ENCODE measurements around the gene NAT16. TPM values are rescaled to one million over a fixed set of nuclear protein-coding genes. Genes with fewer than 3 reads are reported as not detected.

NAT16 gene
- total and polyA plus RNA-seq, 2 experiments from 2014 or later: 0.21 to 0.31 TPM

DNA sequence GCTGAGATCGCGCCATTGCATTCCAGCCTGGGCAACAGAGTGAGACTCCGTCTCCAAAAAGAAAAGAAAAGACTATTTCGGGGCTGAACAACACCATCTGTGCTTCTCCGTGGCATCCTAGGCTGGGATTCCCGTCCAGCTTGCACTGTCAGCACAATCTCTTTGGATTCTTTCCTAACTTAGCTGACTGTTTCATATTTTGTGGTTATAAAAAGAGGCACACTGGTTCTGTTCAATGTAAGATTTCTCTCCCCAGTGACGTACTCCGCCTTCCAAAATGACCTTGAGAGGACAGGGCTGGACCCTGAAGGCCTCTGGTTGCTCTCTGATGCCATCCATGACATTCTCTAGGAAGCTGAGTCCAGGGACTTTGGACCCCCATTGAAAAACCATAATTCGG lies 46.6 kb upstream of the NAT16 start (continued):
- TF ChIP-seq, protein P1, sequence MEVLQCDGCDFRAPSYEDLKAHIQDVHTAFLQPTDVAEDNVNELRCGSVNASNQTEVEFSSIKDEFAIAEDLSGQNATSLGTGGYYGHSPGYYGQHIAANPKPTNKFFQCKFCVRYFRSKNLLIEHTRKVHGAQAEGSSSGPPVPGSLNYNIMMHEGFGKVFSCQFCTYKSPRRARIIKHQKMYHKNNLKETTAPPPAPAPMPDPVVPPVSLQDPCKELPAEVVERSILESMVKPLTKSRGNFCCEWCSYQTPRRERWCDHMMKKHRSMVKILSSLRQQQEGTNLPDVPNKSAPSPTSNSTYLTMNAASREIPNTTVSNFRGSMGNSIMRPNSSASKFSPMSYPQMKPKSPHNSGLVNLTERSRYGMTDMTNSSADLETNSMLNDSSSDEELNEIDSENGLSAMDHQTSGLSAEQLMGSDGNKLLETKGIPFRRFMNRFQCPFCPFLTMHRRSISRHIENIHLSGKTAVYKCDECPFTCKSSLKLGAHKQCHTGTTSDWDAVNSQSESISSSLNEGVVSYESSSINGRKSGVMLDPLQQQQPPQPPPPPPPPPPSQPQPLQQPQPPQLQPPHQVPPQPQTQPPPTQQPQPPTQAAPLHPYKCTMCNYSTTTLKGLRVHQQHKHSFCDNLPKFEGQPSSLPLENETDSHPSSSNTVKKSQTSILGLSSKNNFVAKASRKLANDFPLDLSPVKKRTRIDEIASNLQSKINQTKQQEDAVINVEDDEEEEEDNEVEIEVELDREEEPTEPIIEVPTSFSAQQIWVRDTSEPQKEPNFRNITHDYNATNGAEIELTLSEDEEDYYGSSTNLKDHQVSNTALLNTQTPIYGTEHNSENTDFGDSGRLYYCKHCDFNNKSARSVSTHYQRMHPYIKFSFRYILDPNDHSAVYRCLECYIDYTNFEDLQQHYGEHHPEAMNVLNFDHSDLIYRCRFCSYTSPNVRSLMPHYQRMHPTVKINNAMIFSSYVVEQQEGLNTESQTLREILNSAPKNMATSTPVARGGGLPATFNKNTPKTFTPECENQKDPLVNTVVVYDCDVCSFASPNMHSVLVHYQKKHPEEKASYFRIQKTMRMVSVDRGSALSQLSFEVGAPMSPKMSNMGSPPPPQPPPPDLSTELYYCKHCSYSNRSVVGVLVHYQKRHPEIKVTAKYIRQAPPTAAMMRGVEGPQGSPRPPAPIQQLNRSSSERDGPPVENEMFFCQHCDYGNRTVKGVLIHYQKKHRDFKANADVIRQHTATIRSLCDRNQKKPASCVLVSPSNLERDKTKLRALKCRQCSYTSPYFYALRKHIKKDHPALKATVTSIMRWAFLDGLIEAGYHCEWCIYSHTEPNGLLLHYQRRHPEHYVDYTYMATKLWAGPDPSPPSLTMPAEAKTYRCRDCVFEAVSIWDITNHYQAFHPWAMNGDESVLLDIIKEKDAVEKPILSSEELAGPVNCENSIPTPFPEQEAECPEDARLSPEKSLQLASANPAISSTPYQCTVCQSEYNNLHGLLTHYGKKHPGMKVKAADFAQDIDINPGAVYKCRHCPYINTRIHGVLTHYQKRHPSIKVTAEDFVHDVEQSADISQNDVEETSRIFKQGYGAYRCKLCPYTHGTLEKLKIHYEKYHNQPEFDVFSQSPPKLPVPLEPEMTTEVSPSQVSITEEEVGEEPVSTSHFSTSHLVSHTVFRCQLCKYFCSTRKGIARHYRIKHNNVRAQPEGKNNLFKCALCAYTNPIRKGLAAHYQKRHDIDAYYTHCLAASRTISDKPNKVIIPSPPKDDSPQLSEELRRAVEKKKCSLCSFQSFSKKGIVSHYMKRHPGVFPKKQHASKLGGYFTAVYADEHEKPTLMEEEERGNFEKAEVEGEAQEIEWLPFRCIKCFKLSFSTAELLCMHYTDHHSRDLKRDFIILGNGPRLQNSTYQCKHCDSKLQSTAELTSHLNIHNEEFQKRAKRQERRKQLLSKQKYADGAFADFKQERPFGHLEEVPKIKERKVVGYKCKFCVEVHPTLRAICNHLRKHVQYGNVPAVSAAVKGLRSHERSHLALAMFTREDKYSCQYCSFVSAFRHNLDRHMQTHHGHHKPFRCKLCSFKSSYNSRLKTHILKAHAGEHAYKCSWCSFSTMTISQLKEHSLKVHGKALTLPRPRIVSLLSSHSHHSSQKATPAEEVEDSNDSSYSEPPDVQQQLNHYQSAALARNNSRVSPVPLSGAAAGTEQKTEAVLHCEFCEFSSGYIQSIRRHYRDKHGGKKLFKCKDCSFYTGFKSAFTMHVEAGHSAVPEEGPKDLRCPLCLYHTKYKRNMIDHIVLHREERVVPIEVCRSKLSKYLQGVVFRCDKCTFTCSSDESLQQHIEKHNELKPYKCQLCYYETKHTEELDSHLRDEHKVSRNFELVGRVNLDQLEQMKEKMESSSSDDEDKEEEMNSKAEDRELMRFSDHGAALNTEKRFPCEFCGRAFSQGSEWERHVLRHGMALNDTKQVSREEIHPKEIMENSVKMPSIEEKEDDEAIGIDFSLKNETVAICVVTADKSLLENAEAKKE (CRISPR knock-in tag; IDR thresholded peaks at IDR 0.05): no peak
- TF ChIP-seq STAT1 (IDR thresholded peaks at IDR 0.05; ENCODE audit: unreplicated experiment) (no peak), EZH2 (IDR thresholded peaks at IDR 0.05; ENCODE audit: low read depth, unreplicated experiment) (no peak), EZH2phosphoT487 (IDR thresholded peaks at IDR 0.05; ENCODE audit: unreplicated experiment) (no peak), NANOG (IDR thresholded peaks at IDR 0.05; ENCODE audit: borderline replicate concordance) (no peak)

DNA sequence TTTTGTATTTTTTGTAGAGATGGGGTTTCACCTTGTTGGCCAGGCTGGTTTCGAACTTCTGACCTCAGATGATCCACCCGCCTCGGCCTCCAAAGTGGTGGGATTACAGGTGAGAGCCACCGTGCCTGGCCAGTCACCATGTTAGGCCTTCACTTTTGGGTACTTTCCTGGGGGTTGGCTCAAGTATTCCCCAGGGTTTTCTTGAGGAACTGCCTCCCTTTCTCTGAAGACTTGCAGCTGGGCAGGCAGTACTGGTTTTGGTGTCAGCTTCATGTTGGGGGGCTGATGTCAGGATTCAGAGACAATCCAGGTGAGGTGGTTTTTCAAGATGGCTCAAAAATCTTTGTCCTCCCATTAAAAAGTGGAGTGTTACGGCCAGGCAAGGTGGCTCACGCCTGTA lies 45.6 kb upstream of the NAT16 start:
- H3K4me1 ChIP-seq (ENCODE audit: insufficient read depth): no peaks in the 10 kb centered on the region; the same call in 1 of the 2 replicates
- H3K36me3 Mint-ChIP-seq (ENCODE audit: low read depth): peaks cover 46% of the 10 kb centered on the region
- peaks cover 14% of the 10 kb centered on the region for H3K27me3 Mint-ChIP-seq (ENCODE audit: insufficient read depth, low read depth, poor library complexity)
- H3K4me3 Mint-ChIP-seq: no peak overlapping the region
- ATAC-seq (no peak), DNase-seq (ENCODE audit: low spot score) (no peak)
- H2AFZ ChIP-seq: no peak overlapping the region
- no peak overlapping the region for H3K27ac Mint-ChIP-seq
- no peaks in the 10 kb centered on the region; the same call in 1 of the 2 replicates for H4K20me1 ChIP-seq (replicated peaks; ENCODE audit: insufficient read depth)
- no peaks in the 10 kb centered on the region for H3K27me3 ChIP-seq (ENCODE audit: insufficient read depth)
- H3K27ac ChIP-seq (ENCODE audit: low read depth): no peak overlapping the region
- H3F3A ChIP-seq (replicated peaks; ENCODE audit: low read depth): 0 out of 2 replicates have a peak, but pooled peaks cover 3% of the 10 kb centered on the region
- no peak overlapping the region for H3K4me3 ChIP-seq
- no peaks in the 10 kb centered on the region for H3K9me2 ChIP-seq (ENCODE audit: insufficient read depth)
- H3K36me3 ChIP-seq (ENCODE audit: insufficient read depth): peaks cover 12% of the 10 kb centered on the region; the same call in 1 of the 2 replicates
- peaks cover 11% of the 10 kb centered on the region for H3K4me1 Mint-ChIP-seq
- peaks cover 4% of the 10 kb centered on the region for H3K79me2 ChIP-seq (replicated peaks; ENCODE audit: insufficient read depth)
- no peaks in the 10 kb centered on the region for H3K9me3 Mint-ChIP-seq
- no peak overlapping the region for H3K4me2 ChIP-seq
- TF ChIP-seq, protein P2, sequence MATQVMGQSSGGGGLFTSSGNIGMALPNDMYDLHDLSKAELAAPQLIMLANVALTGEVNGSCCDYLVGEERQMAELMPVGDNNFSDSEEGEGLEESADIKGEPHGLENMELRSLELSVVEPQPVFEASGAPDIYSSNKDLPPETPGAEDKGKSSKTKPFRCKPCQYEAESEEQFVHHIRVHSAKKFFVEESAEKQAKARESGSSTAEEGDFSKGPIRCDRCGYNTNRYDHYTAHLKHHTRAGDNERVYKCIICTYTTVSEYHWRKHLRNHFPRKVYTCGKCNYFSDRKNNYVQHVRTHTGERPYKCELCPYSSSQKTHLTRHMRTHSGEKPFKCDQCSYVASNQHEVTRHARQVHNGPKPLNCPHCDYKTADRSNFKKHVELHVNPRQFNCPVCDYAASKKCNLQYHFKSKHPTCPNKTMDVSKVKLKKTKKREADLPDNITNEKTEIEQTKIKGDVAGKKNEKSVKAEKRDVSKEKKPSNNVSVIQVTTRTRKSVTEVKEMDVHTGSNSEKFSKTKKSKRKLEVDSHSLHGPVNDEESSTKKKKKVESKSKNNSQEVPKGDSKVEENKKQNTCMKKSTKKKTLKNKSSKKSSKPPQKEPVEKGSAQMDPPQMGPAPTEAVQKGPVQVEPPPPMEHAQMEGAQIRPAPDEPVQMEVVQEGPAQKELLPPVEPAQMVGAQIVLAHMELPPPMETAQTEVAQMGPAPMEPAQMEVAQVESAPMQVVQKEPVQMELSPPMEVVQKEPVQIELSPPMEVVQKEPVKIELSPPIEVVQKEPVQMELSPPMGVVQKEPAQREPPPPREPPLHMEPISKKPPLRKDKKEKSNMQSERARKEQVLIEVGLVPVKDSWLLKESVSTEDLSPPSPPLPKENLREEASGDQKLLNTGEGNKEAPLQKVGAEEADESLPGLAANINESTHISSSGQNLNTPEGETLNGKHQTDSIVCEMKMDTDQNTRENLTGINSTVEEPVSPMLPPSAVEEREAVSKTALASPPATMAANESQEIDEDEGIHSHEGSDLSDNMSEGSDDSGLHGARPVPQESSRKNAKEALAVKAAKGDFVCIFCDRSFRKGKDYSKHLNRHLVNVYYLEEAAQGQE (IDR thresholded peaks at IDR 0.05; ENCODE audit: unreplicated experiment): no peak
- no peak for TF ChIP-seq ZNF331 (CRISPR knock-in tag; IDR thresholded peaks at IDR 0.05; ENCODE audit: low read depth)
- no peak for TF ChIP-seq STAT1 (IDR thresholded peaks at IDR 0.05; ENCODE audit: unreplicated experiment)
- TF ChIP-seq POLR2AphosphoS5 (IDR thresholded peaks at IDR 0.05; ENCODE audit: low read depth): no peak
- TF ChIP-seq, protein P3, sequence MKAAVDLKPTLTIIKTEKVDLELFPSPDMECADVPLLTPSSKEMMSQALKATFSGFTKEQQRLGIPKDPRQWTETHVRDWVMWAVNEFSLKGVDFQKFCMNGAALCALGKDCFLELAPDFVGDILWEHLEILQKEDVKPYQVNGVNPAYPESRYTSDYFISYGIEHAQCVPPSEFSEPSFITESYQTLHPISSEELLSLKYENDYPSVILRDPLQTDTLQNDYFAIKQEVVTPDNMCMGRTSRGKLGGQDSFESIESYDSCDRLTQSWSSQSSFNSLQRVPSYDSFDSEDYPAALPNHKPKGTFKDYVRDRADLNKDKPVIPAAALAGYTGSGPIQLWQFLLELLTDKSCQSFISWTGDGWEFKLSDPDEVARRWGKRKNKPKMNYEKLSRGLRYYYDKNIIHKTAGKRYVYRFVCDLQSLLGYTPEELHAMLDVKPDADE (IDR thresholded peaks at IDR 0.05): no peak
- TF ChIP-seq ZNF114 (CRISPR knock-in tag; IDR thresholded peaks at IDR 0.05): no peak
